Right renal pelvis (tissue), 4 donors: ENCODE measurements around the gene DECR2. TPM values are rescaled to one million over a fixed set of nuclear protein-coding genes. Genes with fewer than 3 reads are reported as not detected.
A peak's percentile ranks its signal among the peaks of the same experiment; 100 is the strongest.
"Not testable (repeated sequence)": the region's sequence is repeated elsewhere in the genome, so short reads cannot be mapped to it uniquely, and the experiment has no call there.

ENCODE experiments used
- DNase-seq, 4 donors: peaks; one replicate each; pipeline ENCODE4 v3.0.0-alpha.2; 2013; ENCODE audit warnings: low read depth in 4 of 4, low spot score in 3 of 4, missing footprints in 1 of 4
- polyA plus RNA-seq, 4 donors: library from polyadenylated mRNA; unstranded; fragments of 120-200 nt; gene quantifications; one replicate each; pipeline ENCODE4 v1.2.1, GENCODE V29; 2013; ENCODE audit not compliant: insufficient read length in 4 of 4

DECR2 gene
- 10 to 100 TPM; 17.8 to 40.4 (median 32.2) TPM for polyA plus RNA-seq

- DNase-seq: peak; percentile 85 to 90 (median 88)
These were observed at the start of gene DECR2 for GRCh38 chr16:401468-402348. TSS of gene DECR2 (plus strand) at chr16:401885. CDS start at chr16:401964, 79 bp downstream.

GRCh38 chr16:352547-353403 lies 48.9 kb upstream of the DECR2 start, which contains the start of gene AXIN1:
TSS of gene AXIN1 (minus strand) at chr16:352723. CDS start at chr16:347025, 5,698 bp downstream.
- DNase-seq: peak; percentile 86 to 92 (median 90)

GRCh38 chr16:353404-354290 lies 48.0 kb upstream of the DECR2 start:
- DNase-seq: no peak

GRCh38 chr16:354291-354881 lies 47.3 kb upstream of the DECR2 start:
- DNase-seq: no peak

GRCh38 chr16:354971-355461 lies 46.7 kb upstream of the DECR2 start:
- DNase-seq: no peak

GRCh38 chr16:356741-357140 lies 44.9 kb upstream of the DECR2 start:
- no peak for DNase-seq

GRCh38 chr16:359067-359763 lies 42.5 kb upstream of the DECR2 start:
- DNase-seq: no peak

- no peak for DNase-seq
These were observed 41.6 kb upstream of the DECR2 start for GRCh38 chr16:359871-360697.

- no peak for DNase-seq
These were observed 40.9 kb upstream of the DECR2 start for GRCh38 chr16:360698-361336.

GRCh38 chr16:361341-361871 lies 40.3 kb upstream of the DECR2 start:
- no peak for DNase-seq

- DNase-seq: no peak
These were observed 39.6 kb upstream of the DECR2 start for GRCh38 chr16:361872-362701.

GRCh38 chr16:362702-362999 lies 39.0 kb upstream of the DECR2 start:
- DNase-seq: not testable (repeated sequence)

- DNase-seq: no peak
These were observed 38.4 kb upstream of the DECR2 start for GRCh38 chr16:363110-363765.

GRCh38 chr16:363766-364490 lies 37.8 kb upstream of the DECR2 start:
- no peak for DNase-seq

GRCh38 chr16:364595-365491 lies 36.8 kb upstream of the DECR2 start:
- DNase-seq: no peak
